ENCODE results near the gene MAP1LC3B. TPM values are rescaled to one million over a fixed set of nuclear protein-coding genes. Genes with fewer than 3 reads are reported as not detected.

MAP1LC3B gene
- total RNA-seq, 1 experiment from 2014 or later, result 75.2 TPM

DNA sequence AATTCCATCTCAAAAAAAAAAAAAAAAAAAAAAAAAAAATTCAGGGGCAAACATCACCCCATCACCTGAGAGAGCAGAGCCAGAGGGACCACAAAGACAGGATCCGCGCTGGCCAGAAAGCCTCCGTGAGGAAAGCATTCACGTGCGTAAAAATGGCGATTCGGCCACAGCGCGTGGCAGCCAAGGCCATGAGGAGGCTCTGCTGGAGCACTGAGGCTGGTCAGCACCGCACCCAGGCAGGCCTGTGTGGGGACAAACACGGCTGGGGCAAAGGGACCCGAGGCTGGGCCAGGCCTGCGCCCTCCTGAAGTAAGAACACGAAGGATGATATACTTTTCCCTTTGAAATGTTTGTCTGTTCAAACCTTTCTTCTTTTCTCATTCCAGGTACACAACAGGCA lies 45.2 kb downstream of the MAP1LC3B start:
- Histone ChIP-seq H3K36me3 (ENCODE audit: control insufficient read depth, insufficient read depth, low read length) (no peaks in the 10 kb centered on the region), H3K4me1 (ENCODE audit: control insufficient read depth, insufficient read depth, low read length) (no peaks in the 10 kb centered on the region), H3K4me3 (ENCODE audit: low read depth in 2 of 2, low read length in 2 of 2) (no peak overlapping the region), H3K9me3 (ENCODE audit: control insufficient read depth, insufficient read depth, low read depth, low read length) (no peaks in the 10 kb centered on the region), H3K27ac (ENCODE audit: low read length) (no peak overlapping the region), H3K27me3 (ENCODE audit: control insufficient read depth, insufficient read depth, low read length) (no peaks in the 10 kb centered on the region)
- no TSS peak for BruUV-seq (replicated peaks)
- DNase-seq (ENCODE audit: low read depth, low spot score) (no peak), ATAC-seq (no peak)
- intact Hi-C loops (cut with micrococcal nuclease; ENCODE audit: unreplicated experiment) (no loop called here), in situ Hi-C loops (cut with HindIII; ENCODE audit: low pct_unique_long_range_greater_than_20kb, low sequenced_read_pairs) (no loop called here)
- CTCF ChIA-PET, result no interaction called here
- POLR2A ChIA-PET, result no interaction called here
- TF ChIP-seq, protein P1, sequence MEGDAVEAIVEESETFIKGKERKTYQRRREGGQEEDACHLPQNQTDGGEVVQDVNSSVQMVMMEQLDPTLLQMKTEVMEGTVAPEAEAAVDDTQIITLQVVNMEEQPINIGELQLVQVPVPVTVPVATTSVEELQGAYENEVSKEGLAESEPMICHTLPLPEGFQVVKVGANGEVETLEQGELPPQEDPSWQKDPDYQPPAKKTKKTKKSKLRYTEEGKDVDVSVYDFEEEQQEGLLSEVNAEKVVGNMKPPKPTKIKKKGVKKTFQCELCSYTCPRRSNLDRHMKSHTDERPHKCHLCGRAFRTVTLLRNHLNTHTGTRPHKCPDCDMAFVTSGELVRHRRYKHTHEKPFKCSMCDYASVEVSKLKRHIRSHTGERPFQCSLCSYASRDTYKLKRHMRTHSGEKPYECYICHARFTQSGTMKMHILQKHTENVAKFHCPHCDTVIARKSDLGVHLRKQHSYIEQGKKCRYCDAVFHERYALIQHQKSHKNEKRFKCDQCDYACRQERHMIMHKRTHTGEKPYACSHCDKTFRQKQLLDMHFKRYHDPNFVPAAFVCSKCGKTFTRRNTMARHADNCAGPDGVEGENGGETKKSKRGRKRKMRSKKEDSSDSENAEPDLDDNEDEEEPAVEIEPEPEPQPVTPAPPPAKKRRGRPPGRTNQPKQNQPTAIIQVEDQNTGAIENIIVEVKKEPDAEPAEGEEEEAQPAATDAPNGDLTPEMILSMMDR (IDR thresholded peaks at IDR 0.05), result no peak
- TF ChIP-seq, protein P2, sequence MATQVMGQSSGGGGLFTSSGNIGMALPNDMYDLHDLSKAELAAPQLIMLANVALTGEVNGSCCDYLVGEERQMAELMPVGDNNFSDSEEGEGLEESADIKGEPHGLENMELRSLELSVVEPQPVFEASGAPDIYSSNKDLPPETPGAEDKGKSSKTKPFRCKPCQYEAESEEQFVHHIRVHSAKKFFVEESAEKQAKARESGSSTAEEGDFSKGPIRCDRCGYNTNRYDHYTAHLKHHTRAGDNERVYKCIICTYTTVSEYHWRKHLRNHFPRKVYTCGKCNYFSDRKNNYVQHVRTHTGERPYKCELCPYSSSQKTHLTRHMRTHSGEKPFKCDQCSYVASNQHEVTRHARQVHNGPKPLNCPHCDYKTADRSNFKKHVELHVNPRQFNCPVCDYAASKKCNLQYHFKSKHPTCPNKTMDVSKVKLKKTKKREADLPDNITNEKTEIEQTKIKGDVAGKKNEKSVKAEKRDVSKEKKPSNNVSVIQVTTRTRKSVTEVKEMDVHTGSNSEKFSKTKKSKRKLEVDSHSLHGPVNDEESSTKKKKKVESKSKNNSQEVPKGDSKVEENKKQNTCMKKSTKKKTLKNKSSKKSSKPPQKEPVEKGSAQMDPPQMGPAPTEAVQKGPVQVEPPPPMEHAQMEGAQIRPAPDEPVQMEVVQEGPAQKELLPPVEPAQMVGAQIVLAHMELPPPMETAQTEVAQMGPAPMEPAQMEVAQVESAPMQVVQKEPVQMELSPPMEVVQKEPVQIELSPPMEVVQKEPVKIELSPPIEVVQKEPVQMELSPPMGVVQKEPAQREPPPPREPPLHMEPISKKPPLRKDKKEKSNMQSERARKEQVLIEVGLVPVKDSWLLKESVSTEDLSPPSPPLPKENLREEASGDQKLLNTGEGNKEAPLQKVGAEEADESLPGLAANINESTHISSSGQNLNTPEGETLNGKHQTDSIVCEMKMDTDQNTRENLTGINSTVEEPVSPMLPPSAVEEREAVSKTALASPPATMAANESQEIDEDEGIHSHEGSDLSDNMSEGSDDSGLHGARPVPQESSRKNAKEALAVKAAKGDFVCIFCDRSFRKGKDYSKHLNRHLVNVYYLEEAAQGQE (IDR thresholded peaks at IDR 0.05; ENCODE audit: insufficient read depth in 1 of 2, low read depth in 2 of 2, low read length in 1 of 2), result no peak
- TF ChIP-seq TCF7L2 (IDR thresholded peaks at IDR 0.05; ENCODE audit: low read depth, low read length), result no peak
- no peak for TF ChIP-seq SIN3A (IDR thresholded peaks at IDR 0.05; ENCODE audit: borderline replicate concordance, insufficient read depth, low read depth, low read length)
- no peak for TF ChIP-seq POLR2AphosphoS5 (IDR thresholded peaks at IDR 0.05; ENCODE audit: low read depth, low read length)

DNA sequence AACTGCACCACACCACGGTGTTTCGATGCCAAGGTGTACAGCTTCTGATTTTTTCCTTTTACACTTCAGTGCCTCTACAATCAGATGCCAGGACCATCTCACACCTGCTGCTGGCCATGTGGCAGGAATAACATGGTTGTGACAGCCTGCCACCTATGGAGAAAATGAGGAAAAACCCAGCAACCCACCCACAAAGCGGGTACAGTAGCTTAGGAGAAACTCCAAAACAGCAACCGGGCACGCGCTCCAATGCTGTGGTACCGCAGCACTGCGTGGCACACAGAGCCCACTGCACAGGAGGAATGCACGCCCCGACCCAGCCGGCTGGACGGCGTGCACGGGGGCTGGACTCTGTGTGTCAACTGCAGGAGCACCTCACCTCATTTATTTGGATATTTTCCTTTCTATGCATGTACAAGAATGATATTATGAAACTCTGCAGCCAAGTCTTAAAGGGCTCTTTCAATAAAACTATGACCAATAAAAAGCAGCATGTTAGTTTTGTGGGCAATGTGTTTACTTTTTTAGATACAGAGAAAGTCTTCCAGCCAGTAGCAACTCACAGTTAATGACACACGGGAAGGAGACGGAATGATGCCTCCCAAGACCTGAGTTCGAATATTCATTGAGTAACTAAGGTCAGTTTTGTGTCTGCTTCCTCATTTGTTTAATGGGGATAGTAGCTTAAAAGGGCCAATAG lies 45.9 kb downstream of the MAP1LC3B start:
- intact Hi-C loops (cut with micrococcal nuclease; ENCODE audit: unreplicated experiment), result no loop called here
- no peaks in the 10 kb centered on the region for H3K36me3 ChIP-seq (ENCODE audit: control insufficient read depth, insufficient read depth, low read length)
- H3K4me1 ChIP-seq (ENCODE audit: control insufficient read depth, insufficient read depth, low read length), result no peaks in the 10 kb centered on the region
- DNase-seq (ENCODE audit: low read depth, low spot score) (no peak), ATAC-seq (no peak)
- no peaks in the 10 kb centered on the region for H3K9me3 ChIP-seq (ENCODE audit: control insufficient read depth, insufficient read depth, low read depth, low read length)
- H3K4me3 ChIP-seq (ENCODE audit: low read depth in 2 of 2, low read length in 2 of 2), result no peak overlapping the region
- H3K27ac ChIP-seq (ENCODE audit: low read length), result no peak overlapping the region
- ChIA-PET CTCF (no interaction called here), POLR2A (no interaction called here)
- no peaks in the 10 kb centered on the region for H3K27me3 ChIP-seq (ENCODE audit: control insufficient read depth, insufficient read depth, low read length)
- in situ Hi-C loops (cut with HindIII; ENCODE audit: low pct_unique_long_range_greater_than_20kb, low sequenced_read_pairs), result no loop called here
- no TSS peak for BruUV-seq (replicated peaks)
- TF ChIP-seq POLR2AphosphoS5 (IDR thresholded peaks at IDR 0.05; ENCODE audit: low read depth, low read length) (no peak), SIN3A (IDR thresholded peaks at IDR 0.05; ENCODE audit: borderline replicate concordance, insufficient read depth, low read depth, low read length) (no peak), TCF7L2 (IDR thresholded peaks at IDR 0.05; ENCODE audit: low read depth, low read length) (no peak)
- TF ChIP-seq, protein P1 (IDR thresholded peaks at IDR 0.05), result no peak
- TF ChIP-seq, protein P2 (IDR thresholded peaks at IDR 0.05; ENCODE audit: insufficient read depth in 1 of 2, low read depth in 2 of 2, low read length in 1 of 2), result no peak

All from Panc1 (cell line).